Osteoblast (primary cell): Measurements from ENCODE around the gene RNF41. TPM values are rescaled to one million over a fixed set of nuclear protein-coding genes. Genes with fewer than 3 reads are reported as not detected.

Experiments used
- total RNA-seq: library from RNA; depleted of rRNA; stranded (reverse); fragments of >200 nt; gene quantifications from 2 replicates; pipeline ENCODE4 v1.2.3, GENCODE V29; 2012

The RNF41 gene
- total RNA-seq, 1 donor: 159 TPM

Other genes with a start within 250 kb of the RNF41 start
- gene RAB5B, start 247.8 kb downstream of the RNF41 start, total RNA-seq: 82.9 and 87.5 TPM in 2 replicates
- gene SUOX, start 224.6 kb downstream of the RNF41 start, total RNA-seq: 12.3 and 13.0 TPM in 2 replicates
- gene IKZF4, start 200.9 kb downstream of the RNF41 start, total RNA-seq: 1.2 and 2.5 TPM in 2 replicates
- 162 and 459 TPM in 2 replicates for gene RPS26, start 180.0 kb downstream of the RNF41 start, total RNA-seq
- gene ERBB3, start 141.8 kb downstream of the RNF41 start, total RNA-seq: 1.1 and 2.4 TPM in 2 replicates
- 99.0 and 115 TPM in 2 replicates for gene PA2G4, start 117.4 kb downstream of the RNF41 start, total RNA-seq
- 1,930 and 2,844 TPM in 2 replicates for gene RPL41, start 105.3 kb downstream of the RNF41 start, total RNA-seq
- gene ZC3H10, start 103.7 kb downstream of the RNF41 start, total RNA-seq: 9.0 and 10.6 TPM in 2 replicates
- gene ESYT1, start 93.7 kb downstream of the RNF41 start, total RNA-seq: 239 and 304 TPM in 2 replicates
- gene MYL6B, start 69.3 kb downstream of the RNF41 start, total RNA-seq: 49.8 and 53.9 TPM in 2 replicates
- 848 and 873 TPM in 2 replicates for gene MYL6, start 63.6 kb downstream of the RNF41 start, total RNA-seq
- 65.9 and 70.4 TPM in 2 replicates for gene SMARCC2, start 32.4 kb downstream of the RNF41 start, total RNA-seq
- gene NABP2, start 2.4 kb upstream of the RNF41 start, total RNA-seq: 26.8 and 27.4 TPM in 2 replicates
- not detected in 2 replicates for gene SLC39A5, start 8.1 kb upstream of the RNF41 start, total RNA-seq
- 17.7 and 18.8 TPM in 2 replicates for gene ANKRD52, start 36.5 kb upstream of the RNF41 start, total RNA-seq
- gene COQ10A, start 45.0 kb upstream of the RNF41 start, total RNA-seq: 10.1 and 14.4 TPM in 2 replicates
- 106 and 114 TPM in 2 replicates for gene CS, start 78.4 kb upstream of the RNF41 start, total RNA-seq
- 82.5 and 83.7 TPM in 2 replicates for gene CNPY2, start 94.1 kb upstream of the RNF41 start, total RNA-seq
- 10.5 and 19.2 TPM in 2 replicates for gene PAN2, start 112.1 kb upstream of the RNF41 start, total RNA-seq
- gene IL23A, start 117.0 kb upstream of the RNF41 start, total RNA-seq: not detected in 2 replicates
- 567 and 652 TPM in 2 replicates for gene STAT2, start 138.2 kb upstream of the RNF41 start, total RNA-seq
- gene APOF, start 140.9 kb upstream of the RNF41 start, total RNA-seq: not detected in 2 replicates
- 4.1 and 4.7 TPM in 2 replicates for gene TIMELESS, start 227.5 kb upstream of the RNF41 start, total RNA-seq
- not detected in 2 replicates for gene MIP, start 232.7 kb upstream of the RNF41 start, total RNA-seq
- 2.5 and 2.7 TPM in 2 replicates for gene SPRYD4, start 246.7 kb upstream of the RNF41 start, total RNA-seq